A375 (cell line): ENCODE measurements around the gene CARD8. TPM values are rescaled to one million over a fixed set of nuclear protein-coding genes. Genes with fewer than 3 reads are reported as not detected.

Source experiments
- total RNA-seq: library from RNA; depleted of rRNA; stranded (reverse); fragments of >200 nt; shearing (Covaris generic); gene quantifications from 2 replicates; pipeline ENCODE4 v1.2.3, GENCODE V29; 2014; rRNA removed

Gene CARD8
- 15.3 and 17.5 TPM in 2 replicates for total RNA-seq

GRCh38 chr19:48255376-48256303 is at the start of gene CARD8:
TSS of gene CARD8 (minus strand) at chr19:48255912. CDS start at chr19:48241020, 14,892 bp downstream.

GRCh38 chr19:48169939-48170803 is 85.5 kb downstream of the CARD8 start, which contains the start of the genes LIG1 and ZSWIM9:
TSS of gene LIG1 (minus strand) at chr19:48170344. CDS start at chr19:48165566, 4,778 bp downstream.
TSS of gene ZSWIM9 (plus strand) at chr19:48170680. CDS start at chr19:48171803, 1,123 bp downstream.

Other genes starting within 250 kb of the CARD8 start
- not detected in 2 replicates for gene CABP5, start 211.8 kb downstream of the CARD8 start, total RNA-seq
- 0.26 TPM in 1 of 2 replicates, not detected in the other for gene PLA2G4C, start 145.1 kb downstream of the CARD8 start, total RNA-seq
- 89.0 and 114 TPM in 2 replicates for gene LIG1, start 85.6 kb downstream of the CARD8 start, total RNA-seq
- gene ZSWIM9, start 85.2 kb downstream of the CARD8 start, total RNA-seq, result 2.4 and 4.6 TPM in 2 replicates
- gene ZNF114, start 14.2 kb upstream of the CARD8 start, total RNA-seq, result 0.05 TPM in 1 of 2 replicates, not detected in the other
- gene EMP3, start 69.6 kb upstream of the CARD8 start, total RNA-seq, result 90.4 and 123 TPM in 2 replicates
- gene TMEM143, start 108.0 kb upstream of the CARD8 start, total RNA-seq, result 4.2 and 9.2 TPM in 2 replicates
- gene SYNGR4, start 108.5 kb upstream of the CARD8 start, total RNA-seq, result not detected in 2 replicates
- gene KDELR1, start 135.6 kb upstream of the CARD8 start, total RNA-seq, result 48.7 and 57.4 TPM in 2 replicates
- not detected in 2 replicates for gene GRIN2D, start 137.8 kb upstream of the CARD8 start, total RNA-seq
- gene GRWD1, start 190.1 kb upstream of the CARD8 start, total RNA-seq, result 79.1 and 89.2 TPM in 2 replicates
- 2.1 and 3.1 TPM in 2 replicates for gene KCNJ14, start 199.7 kb upstream of the CARD8 start, total RNA-seq
- 84.3 and 86.4 TPM in 2 replicates for gene CYTH2, start 213.5 kb upstream of the CARD8 start, total RNA-seq